Measurements from ENCODE around the gene PTPRCAP. TPM values are rescaled to one million over a fixed set of nuclear protein-coding genes. Genes with fewer than 3 reads are reported as not detected.

Gene PTPRCAP
- polyA plus RNA-seq, 3 donors, result 2.1 to 14.3 (median 2.8) TPM

DNA sequence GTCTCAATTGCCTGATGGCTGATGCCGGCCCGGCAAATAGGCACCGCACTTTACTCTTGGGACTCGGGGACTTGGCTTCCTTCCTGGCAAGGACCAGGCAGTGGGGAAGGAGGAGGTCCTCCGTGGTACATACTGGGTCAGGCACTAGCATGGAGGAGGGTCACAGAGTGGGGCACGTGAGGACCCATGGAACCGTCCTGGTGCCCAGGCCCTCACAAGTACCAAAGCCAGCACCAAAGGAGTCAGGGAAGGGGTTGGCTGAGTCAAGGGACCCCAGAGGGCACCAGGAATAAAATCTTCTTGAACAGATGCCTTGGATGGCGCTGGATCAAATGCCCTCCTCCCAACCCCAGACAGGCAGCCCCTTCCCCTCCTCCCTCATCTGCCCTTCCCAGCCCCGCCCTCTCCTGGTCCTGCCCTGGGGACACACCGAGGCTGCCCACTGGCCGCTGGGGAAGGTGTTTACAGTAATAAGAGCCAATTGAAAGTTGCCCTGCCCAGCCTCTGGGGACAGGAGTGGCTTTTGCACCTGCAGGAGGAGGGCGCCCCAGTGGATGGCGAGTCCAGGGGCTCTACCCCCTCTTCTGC, 27.6 kb downstream of the PTPRCAP start:
- Histone ChIP-seq H3K79me2 (ENCODE audit: insufficient read depth, low read length) (peaks cover 12% of the 10 kb centered on the region), H3K9ac (ENCODE audit: insufficient read depth, low read length, poor library complexity, severe bottlenecking) (peak overlapping the region; percentile 25)

DNA sequence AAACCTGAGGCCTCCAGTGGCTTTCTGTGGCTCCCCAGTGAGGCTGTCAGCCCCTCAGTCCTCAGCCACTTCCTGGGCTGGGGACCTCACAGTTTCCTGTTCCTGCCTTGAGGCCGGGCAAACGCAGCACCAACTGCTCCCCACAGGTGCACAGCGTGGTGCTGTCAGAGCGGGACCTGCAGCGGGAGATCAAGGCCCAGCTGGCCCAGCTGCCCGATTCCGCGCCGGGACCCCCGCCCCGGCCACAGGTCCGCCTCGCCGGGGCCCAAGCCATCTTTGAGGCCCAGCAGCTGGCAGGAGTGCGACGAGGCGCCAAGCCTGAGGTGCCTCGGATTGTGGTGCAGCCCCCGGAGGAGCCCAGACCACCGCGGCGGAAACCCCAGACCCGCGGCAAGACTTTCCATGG, 28.2 kb downstream of the PTPRCAP start:
- Mint-ChIP-seq H3K4me1 (peaks cover 56% of the 10 kb centered on the region), H3K9me3 (peaks cover 0 to 3% (median 0%) of the 10 kb centered on the region in 7 donors), H3K4me3 (no peak overlapping the region), H3K27ac (no peak overlapping the region), H3K27me3 (ENCODE audit: low read depth in 3 of 3) (peaks cover 15 to 33% (median 29%) of the 10 kb centered on the region in 3 donors), H3K36me3 (peaks cover 19 to 36% of the 10 kb centered on the region in 2 donors)
- Histone ChIP-seq H3K9ac (ENCODE audit: insufficient read depth, low read length, poor library complexity, severe bottlenecking) (peak overlapping the region; percentile 25), H3K4me2 (replicated peaks; ENCODE audit: extremely low read depth, low read length, poor library complexity, severe bottlenecking) (peak overlapping the region; percentile 46), H4K20me1 (ENCODE audit: insufficient read depth, low read length) (peaks cover 51% of the 10 kb centered on the region), H3K27ac (ENCODE audit: low read depth in 1 of 2, low read length in 2 of 2) (peak overlapping the region in 1 of 2 donors; percentile 26), H2AFZ (ENCODE audit: insufficient read depth, low read depth, low read length, poor library complexity, severe bottlenecking) (peak overlapping the region; percentile 46), H3K9me3 (replicated peaks in 1 of 2; ENCODE audit: control insufficient read depth in 1 of 2, insufficient read depth in 1 of 2, low read length in 2 of 2) (no peaks in the 10 kb centered on the region), H3K36me3 (replicated peaks in 1 of 2; ENCODE audit: control insufficient read depth in 1 of 2, insufficient read depth in 2 of 2, low read length in 2 of 2) (peaks cover 9 to 18% of the 10 kb centered on the region in 2 donors), H3K4me3 (replicated peaks in 1 of 3; ENCODE audit: low read depth in 2 of 3, low read length in 3 of 3) (peak overlapping the region in 1 of 3 experiments; percentile 47), H3K27me3 (ENCODE audit: control insufficient read depth in 2 of 2, insufficient read depth in 2 of 2, low read length in 2 of 2) (peaks cover 0 to 11% of the 10 kb centered on the region in 2 donors), H3K4me1 (ENCODE audit: control insufficient read depth in 1 of 2, insufficient read depth in 2 of 2, low read length in 2 of 2) (peaks cover 51 to 59% of the 10 kb centered on the region in 2 donors), H3K79me2 (ENCODE audit: insufficient read depth, low read length) (peaks cover 19% of the 10 kb centered on the region)
- DNase-seq, result no peak
- 0% methylated on average over 24 of the region's 24 CpGs for WGBS (ENCODE audit: insufficient coverage)
- TF ChIP-seq, protein P1, sequence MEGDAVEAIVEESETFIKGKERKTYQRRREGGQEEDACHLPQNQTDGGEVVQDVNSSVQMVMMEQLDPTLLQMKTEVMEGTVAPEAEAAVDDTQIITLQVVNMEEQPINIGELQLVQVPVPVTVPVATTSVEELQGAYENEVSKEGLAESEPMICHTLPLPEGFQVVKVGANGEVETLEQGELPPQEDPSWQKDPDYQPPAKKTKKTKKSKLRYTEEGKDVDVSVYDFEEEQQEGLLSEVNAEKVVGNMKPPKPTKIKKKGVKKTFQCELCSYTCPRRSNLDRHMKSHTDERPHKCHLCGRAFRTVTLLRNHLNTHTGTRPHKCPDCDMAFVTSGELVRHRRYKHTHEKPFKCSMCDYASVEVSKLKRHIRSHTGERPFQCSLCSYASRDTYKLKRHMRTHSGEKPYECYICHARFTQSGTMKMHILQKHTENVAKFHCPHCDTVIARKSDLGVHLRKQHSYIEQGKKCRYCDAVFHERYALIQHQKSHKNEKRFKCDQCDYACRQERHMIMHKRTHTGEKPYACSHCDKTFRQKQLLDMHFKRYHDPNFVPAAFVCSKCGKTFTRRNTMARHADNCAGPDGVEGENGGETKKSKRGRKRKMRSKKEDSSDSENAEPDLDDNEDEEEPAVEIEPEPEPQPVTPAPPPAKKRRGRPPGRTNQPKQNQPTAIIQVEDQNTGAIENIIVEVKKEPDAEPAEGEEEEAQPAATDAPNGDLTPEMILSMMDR (IDR thresholded peaks at IDR 0.05), result no peak
- intact Hi-C loops (cut with micrococcal nuclease), result no loop called here

More for the DNA sequence above, 27.6 kb downstream of the PTPRCAP start:
- Mint-ChIP-seq H3K9me3 (peaks cover 0 to 3% (median 0%) of the 10 kb centered on the region in 7 donors), H3K4me1 (peaks cover 51% of the 10 kb centered on the region), H3K4me3 (peak overlapping the region; percentile 56 to 57), H3K36me3 (peaks cover 19 to 36% of the 10 kb centered on the region in 2 donors), H3K27me3 (ENCODE audit: low read depth in 3 of 3) (peaks cover 21 to 39% (median 35%) of the 10 kb centered on the region in 3 donors), H3K27ac (peak overlapping the region in 2 of 7 donors; percentile 43 to 63)
- WGBS (ENCODE audit: insufficient coverage), result 19% methylated on average over 12 of the region's 13 CpGs
- Histone ChIP-seq H3K36me3 (replicated peaks in 1 of 2; ENCODE audit: control insufficient read depth in 1 of 2, insufficient read depth in 2 of 2, low read length in 2 of 2) (peaks cover 9 to 18% of the 10 kb centered on the region in 2 donors), H3K4me2 (replicated peaks; ENCODE audit: extremely low read depth, low read length, poor library complexity, severe bottlenecking) (peak overlapping the region; percentile 46), H2AFZ (ENCODE audit: insufficient read depth, low read depth, low read length, poor library complexity, severe bottlenecking) (peak overlapping the region; percentile 46), H3K4me3 (replicated peaks in 1 of 3; ENCODE audit: low read depth in 2 of 3, low read length in 3 of 3) (peak overlapping the region in 1 of 3 experiments; percentile 47), H4K20me1 (ENCODE audit: insufficient read depth, low read length) (peaks cover 49% of the 10 kb centered on the region), H3K27me3 (ENCODE audit: control insufficient read depth in 2 of 2, insufficient read depth in 2 of 2, low read length in 2 of 2) (peaks cover 1 to 17% of the 10 kb centered on the region in 2 donors), H3K9me3 (replicated peaks in 1 of 2; ENCODE audit: control insufficient read depth in 1 of 2, insufficient read depth in 1 of 2, low read length in 2 of 2) (no peaks in the 10 kb centered on the region), H3K27ac (ENCODE audit: low read depth in 1 of 2, low read length in 2 of 2) (no peak overlapping the region), H3K4me1 (ENCODE audit: control insufficient read depth in 1 of 2, insufficient read depth in 2 of 2, low read length in 2 of 2) (peaks cover 45 to 54% of the 10 kb centered on the region in 2 donors)
- intact Hi-C loops (cut with micrococcal nuclease), result no loop called here
- TF ChIP-seq, protein P1 (IDR thresholded peaks at IDR 0.05), result no peak
- DNase-seq, result no peak
